HepG2 (cell line): ENCODE measurements around the gene FZD4. TPM values are rescaled to one million over a fixed set of nuclear protein-coding genes. Genes with fewer than 3 reads are reported as not detected.

Source experiments
- HOXA9 ChIP-seq: sonication (generic); formaldehyde crosslinking; IDR thresholded peaks from 2 replicates; pipeline ENCODE4 v1.8.1; 2022; ENCODE audit warnings: missing genetic modification reagents, mild to moderate bottlenecking, moderate library complexity, borderline replicate concordance
- polyA plus RNA-seq, 8 experiments: library from polyadenylated mRNA; depleted of rRNA in 3 of 8; stranded (reverse) in 7 of 8; unstranded in 1 of 8; fragments of >200 nt; fragmentation: Illumina TruSeq in 4 of 8; extraction: Trizol in 4 of 8; gene quantifications; 2 replicates each; pipeline versions ENCODE4 v1.2.1 to v1.2.3, GENCODE V29; 2011 to 2016; ENCODE audit warnings: low read depth in 4 of 8, missing spikeins in 1 of 8, mixed read lengths in 1 of 8; ENCODE audit not compliant: insufficient read depth in 1 of 8
- total RNA-seq, 5 experiments: library from RNA; depleted of rRNA; stranded (reverse); fragments of >200 nt; fragmentation: Illumina TruSeq; extraction: Trizol; gene quantifications; 2 replicates each; pipeline ENCODE4 v1.2.3, GENCODE V29; 2016; ENCODE audit warnings: low read depth in 1 of 5
- TF ChIP-seq, protein P1 (sequence below), 2 experiments: fragments of 450-650 bp in 1 of 2; sonication (generic) in 1 of 2; formaldehyde crosslinking in 1 of 2; IDR thresholded peaks; 2 replicates each; pipeline versions ENCODE4 v1.6.1 to v1.8.0; 2016 to 2022; ENCODE audit warnings: antibody characterized with exemption in 1 of 2, mild to moderate bottlenecking in 1 of 2, missing genetic modification reagents in 1 of 2

FZD4 gene
- total and polyA plus RNA-seq, 2 of the 13 experiments (the other 11 are each of a cell fraction or from before 2014, with no cell fraction given): 46.5 to 70.4 TPM

DNA sequence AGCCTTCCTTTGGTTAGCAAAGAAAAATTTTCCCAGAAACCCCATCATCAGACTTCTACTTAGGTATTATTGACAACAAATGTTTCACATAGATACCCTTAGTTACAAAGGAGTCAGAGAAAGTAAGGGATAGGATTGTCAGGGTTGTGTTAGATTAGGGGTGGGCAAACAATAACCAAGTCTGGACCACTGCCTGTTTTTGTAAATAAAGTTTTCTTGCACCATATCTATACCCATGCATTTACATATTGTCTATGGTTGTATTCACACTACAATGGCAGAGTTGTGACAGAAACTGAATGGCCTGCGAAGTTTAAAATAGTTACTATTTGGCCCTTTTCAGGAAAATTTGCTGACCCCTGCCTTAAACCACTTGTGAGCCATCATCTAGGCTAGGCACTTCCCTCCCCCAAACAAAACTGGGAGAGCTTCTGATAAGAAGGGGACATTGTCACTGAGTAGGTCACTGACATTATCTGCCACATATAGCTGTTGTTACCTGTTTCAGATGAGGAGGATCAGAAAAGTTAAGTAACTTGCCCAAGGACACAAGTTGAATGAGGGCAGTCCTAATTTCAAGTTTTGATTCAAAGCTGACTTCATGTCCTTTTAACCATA lies 41.9 kb upstream of the FZD4 start (continued):
- TF ChIP-seq, protein P1, sequence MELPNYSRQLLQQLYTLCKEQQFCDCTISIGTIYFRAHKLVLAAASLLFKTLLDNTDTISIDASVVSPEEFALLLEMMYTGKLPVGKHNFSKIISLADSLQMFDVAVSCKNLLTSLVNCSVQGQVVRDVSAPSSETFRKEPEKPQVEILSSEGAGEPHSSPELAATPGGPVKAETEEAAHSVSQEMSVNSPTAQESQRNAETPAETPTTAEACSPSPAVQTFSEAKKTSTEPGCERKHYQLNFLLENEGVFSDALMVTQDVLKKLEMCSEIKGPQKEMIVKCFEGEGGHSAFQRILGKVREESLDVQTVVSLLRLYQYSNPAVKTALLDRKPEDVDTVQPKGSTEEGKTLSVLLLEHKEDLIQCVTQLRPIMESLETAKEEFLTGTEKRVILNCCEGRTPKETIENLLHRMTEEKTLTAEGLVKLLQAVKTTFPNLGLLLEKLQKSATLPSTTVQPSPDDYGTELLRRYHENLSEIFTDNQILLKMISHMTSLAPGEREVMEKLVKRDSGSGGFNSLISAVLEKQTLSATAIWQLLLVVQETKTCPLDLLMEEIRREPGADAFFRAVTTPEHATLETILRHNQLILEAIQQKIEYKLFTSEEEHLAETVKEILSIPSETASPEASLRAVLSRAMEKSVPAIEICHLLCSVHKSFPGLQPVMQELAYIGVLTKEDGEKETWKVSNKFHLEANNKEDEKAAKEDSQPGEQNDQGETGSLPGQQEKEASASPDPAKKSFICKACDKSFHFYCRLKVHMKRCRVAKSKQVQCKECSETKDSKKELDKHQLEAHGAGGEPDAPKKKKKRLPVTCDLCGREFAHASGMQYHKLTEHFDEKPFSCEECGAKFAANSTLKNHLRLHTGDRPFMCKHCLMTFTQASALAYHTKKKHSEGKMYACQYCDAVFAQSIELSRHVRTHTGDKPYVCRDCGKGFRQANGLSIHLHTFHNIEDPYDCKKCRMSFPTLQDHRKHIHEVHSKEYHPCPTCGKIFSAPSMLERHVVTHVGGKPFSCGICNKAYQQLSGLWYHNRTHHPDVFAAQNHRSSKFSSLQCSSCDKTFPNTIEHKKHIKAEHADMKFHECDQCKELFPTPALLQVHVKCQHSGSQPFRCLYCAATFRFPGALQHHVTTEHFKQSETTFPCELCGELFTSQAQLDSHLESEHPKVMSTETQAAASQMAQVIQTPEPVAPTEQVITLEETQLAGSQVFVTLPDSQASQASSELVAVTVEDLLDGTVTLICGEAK (IDR thresholded peaks at IDR 0.05): peak; percentile 35; the same call in 1 of the 2 replicates
- TF ChIP-seq, protein P1 (CRISPR knock-in tag; IDR thresholded peaks at IDR 0.05): peak; percentile 30; the same call in 1 of the 2 replicates
- TF ChIP-seq HOXA9 (CRISPR knock-in tag): no peak
